T-helper 2 cell treated with Interferon-gamma antibody and Interleukin-4, amounts not matched to agents 100 ng/mL and 5 ng/mL, for 36 hours (primary cell): Measurements from ENCODE around the gene TNS1. TPM values are rescaled to one million over a fixed set of nuclear protein-coding genes. Genes with fewer than 3 reads are reported as not detected.

ENCODE experiments used
- intact Hi-C: fragments of 100-400 bp; cut with micrococcal nuclease; formaldehyde crosslinking; loops from one replicate; pipeline ENCODE4 v1.15.1; 2023
- total RNA-seq: library from RNA; stranded (reverse); gene quantifications from 2 replicates; pipeline ENCODE4 v1.2.3, GENCODE V29; 2022

TNS1 gene
- total RNA-seq, 1 donor from 2014 or later = 0.18 TPM

GRCh38 chr2:217964275-217965161 is 38.3 kb downstream of the TNS1 start:
- intact Hi-C loops = no loop called here

- intact Hi-C loops = no loop called here
Observed at GRCh38 chr2:217960351-217960750, 42.4 kb downstream of the TNS1 start.

GRCh38 chr2:217959723-217960122 is 43.1 kb downstream of the TNS1 start:
- intact Hi-C loops = no loop called here

GRCh38 chr2:217958884-217959225 is 43.9 kb downstream of the TNS1 start:
- intact Hi-C loops = no loop called here

- intact Hi-C loops = no loop called here
Observed at GRCh38 chr2:217958206-217958883, 44.5 kb downstream of the TNS1 start.

GRCh38 chr2:217956586-217957457 is 46.0 kb downstream of the TNS1 start:
- intact Hi-C loops = no loop called here

GRCh38 chr2:217955881-217956493 is 46.8 kb downstream of the TNS1 start:
- intact Hi-C loops = no loop called here

GRCh38 chr2:217954971-217955740 is 47.6 kb downstream of the TNS1 start:
- intact Hi-C loops = no loop called here

GRCh38 chr2:217954469-217954868 is 48.3 kb downstream of the TNS1 start:
- intact Hi-C loops = no loop called here

GRCh38 chr2:217954051-217954450 is 48.7 kb downstream of the TNS1 start:
- intact Hi-C loops = no loop called here

- intact Hi-C loops = no loop called here
Observed at GRCh38 chr2:217953531-217953932, 49.3 kb downstream of the TNS1 start.

- intact Hi-C loops = no loop called here
Observed at GRCh38 chr2:217953011-217953481, 49.7 kb downstream of the TNS1 start.

GRCh38 chr2:217952409-217952808 is 50.4 kb downstream of the TNS1 start:
- intact Hi-C loops = no loop called here

- intact Hi-C loops = no loop called here
Observed at GRCh38 chr2:217951521-217952247, 51.1 kb downstream of the TNS1 start.

GRCh38 chr2:217951091-217951490 is 51.7 kb downstream of the TNS1 start:
- intact Hi-C loops = no loop called here

GRCh38 chr2:217950401-217950871 is 52.4 kb downstream of the TNS1 start:
- intact Hi-C loops = no loop called here

GRCh38 chr2:217949447-217949846 is 53.3 kb downstream of the TNS1 start:
- intact Hi-C loops = no loop called here

GRCh38 chr2:217948897-217949296 is 53.9 kb downstream of the TNS1 start:
- intact Hi-C loops = no loop called here

- intact Hi-C loops = no loop called here
Observed at GRCh38 chr2:217948351-217948791, 54.4 kb downstream of the TNS1 start.
